Measurements from ENCODE around the gene TMEM178B. TPM values are rescaled to one million over a fixed set of nuclear protein-coding genes. Genes with fewer than 3 reads are reported as not detected.

TMEM178B gene
- polyA plus RNA-seq, 1 donor from 2014 or later = 40.7 TPM

- Histone ChIP-seq H3K9ac (ENCODE audit: low read length) (no peak overlapping the region), H2AFZ (ENCODE audit: low read depth, low read length) (no peak overlapping the region), H3K79me2 (replicated peaks; ENCODE audit: insufficient read depth, low read length) (peaks cover 20% of the 10 kb centered on the region), H3K27me3 (ENCODE audit: insufficient read depth, low read depth, low read length) (no peaks in the 10 kb centered on the region), H4K20me1 (ENCODE audit: insufficient read depth) (no peaks in the 10 kb centered on the region), H3F3A (ENCODE audit: insufficient read depth, low read length, poor library complexity, severe bottlenecking) (no peaks in the 10 kb centered on the region), H3K27ac (ENCODE audit: low read length) (no peak overlapping the region), H3K9me2 (ENCODE audit: insufficient read depth, low read length) (no peaks in the 10 kb centered on the region), H3K36me3 (ENCODE audit: insufficient read depth, low read length) (no peaks in the 10 kb centered on the region), H3K4me3 (ENCODE audit: low read length) (no peak overlapping the region), H3K9me3 (ENCODE audit: low read length) (no peaks in the 10 kb centered on the region), H3K4me2 (ENCODE audit: low read length) (no peak overlapping the region)
- TF ChIP-seq REST (IDR thresholded peaks at IDR 0.05; ENCODE audit: borderline replicate concordance) = no peak
- no peak for TF ChIP-seq EZH2 (IDR thresholded peaks at IDR 0.05; ENCODE audit: borderline replicate concordance, insufficient read depth, low read length, poor library complexity, severe bottlenecking)
- no peak for TF ChIP-seq TAF1 (IDR thresholded peaks at IDR 0.05; ENCODE audit: low read depth)
- TF ChIP-seq SMC3 (conservative IDR thresholded peaks at IDR 0.05; ENCODE audit: poor library complexity) = no peak
- TF ChIP-seq, protein P1, sequence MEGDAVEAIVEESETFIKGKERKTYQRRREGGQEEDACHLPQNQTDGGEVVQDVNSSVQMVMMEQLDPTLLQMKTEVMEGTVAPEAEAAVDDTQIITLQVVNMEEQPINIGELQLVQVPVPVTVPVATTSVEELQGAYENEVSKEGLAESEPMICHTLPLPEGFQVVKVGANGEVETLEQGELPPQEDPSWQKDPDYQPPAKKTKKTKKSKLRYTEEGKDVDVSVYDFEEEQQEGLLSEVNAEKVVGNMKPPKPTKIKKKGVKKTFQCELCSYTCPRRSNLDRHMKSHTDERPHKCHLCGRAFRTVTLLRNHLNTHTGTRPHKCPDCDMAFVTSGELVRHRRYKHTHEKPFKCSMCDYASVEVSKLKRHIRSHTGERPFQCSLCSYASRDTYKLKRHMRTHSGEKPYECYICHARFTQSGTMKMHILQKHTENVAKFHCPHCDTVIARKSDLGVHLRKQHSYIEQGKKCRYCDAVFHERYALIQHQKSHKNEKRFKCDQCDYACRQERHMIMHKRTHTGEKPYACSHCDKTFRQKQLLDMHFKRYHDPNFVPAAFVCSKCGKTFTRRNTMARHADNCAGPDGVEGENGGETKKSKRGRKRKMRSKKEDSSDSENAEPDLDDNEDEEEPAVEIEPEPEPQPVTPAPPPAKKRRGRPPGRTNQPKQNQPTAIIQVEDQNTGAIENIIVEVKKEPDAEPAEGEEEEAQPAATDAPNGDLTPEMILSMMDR (IDR thresholded peaks at IDR 0.05; ENCODE audit: poor library complexity, severe bottlenecking) = no peak
- TF ChIP-seq MXI1 (conservative IDR thresholded peaks at IDR 0.05; ENCODE audit: poor library complexity, severe bottlenecking) = no peak
- TF ChIP-seq RAD21 (conservative IDR thresholded peaks at IDR 0.05) = no peak
- TF ChIP-seq POLR2AphosphoS5 (IDR thresholded peaks at IDR 0.05) = no peak
- no peak for TF ChIP-seq EP300 (conservative IDR thresholded peaks at IDR 0.05; ENCODE audit: poor library complexity, severe bottlenecking)
Observed at GRCh38 chr7:141355032-141355431, 281.2 kb downstream of the TMEM178B start.

DNA sequence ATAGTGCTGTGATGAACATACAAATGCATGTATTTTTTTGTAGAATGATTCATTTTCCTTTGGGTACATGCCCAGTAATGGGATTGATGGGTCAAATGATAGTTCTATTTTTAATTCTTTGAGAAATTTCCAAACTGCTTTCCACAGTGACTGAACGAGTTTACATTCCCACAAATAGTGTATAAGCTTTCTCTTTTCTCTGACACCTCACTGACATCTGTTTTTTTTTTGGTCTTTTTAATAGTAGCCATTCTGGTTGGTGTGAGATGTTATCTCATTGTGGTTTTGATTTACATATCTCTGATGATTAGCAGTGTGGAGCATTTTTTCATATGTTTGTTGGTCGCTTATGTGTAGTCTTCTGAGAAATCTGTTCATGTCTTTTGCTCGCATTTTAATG is 282.3 kb downstream of the TMEM178B start:
- H4K20me1 ChIP-seq (ENCODE audit: insufficient read depth) = no peaks in the 10 kb centered on the region
- H3F3A ChIP-seq (ENCODE audit: insufficient read depth, low read length, poor library complexity, severe bottlenecking) = no peaks in the 10 kb centered on the region
- no peak overlapping the region for H2AFZ ChIP-seq (ENCODE audit: low read depth, low read length)
- no peaks in the 10 kb centered on the region for H3K36me3 ChIP-seq (ENCODE audit: insufficient read depth, low read length)
- H3K9me2 ChIP-seq (ENCODE audit: insufficient read depth, low read length) = no peaks in the 10 kb centered on the region
- H3K27ac ChIP-seq (ENCODE audit: low read length) = no peak overlapping the region
- no peak overlapping the region for H3K4me2 ChIP-seq (ENCODE audit: low read length)
- H3K4me3 ChIP-seq (ENCODE audit: low read length) = no peak overlapping the region
- no peak overlapping the region for H3K9ac ChIP-seq (ENCODE audit: low read length)
- no peak for TF ChIP-seq SMC3 (conservative IDR thresholded peaks at IDR 0.05; ENCODE audit: poor library complexity)
- TF ChIP-seq TAF1 (IDR thresholded peaks at IDR 0.05; ENCODE audit: low read depth) = no peak
- no peak for TF ChIP-seq EZH2 (IDR thresholded peaks at IDR 0.05; ENCODE audit: borderline replicate concordance, insufficient read depth, low read length, poor library complexity, severe bottlenecking)
- no peak for TF ChIP-seq RAD21 (conservative IDR thresholded peaks at IDR 0.05)
- TF ChIP-seq, protein P1 (IDR thresholded peaks at IDR 0.05; ENCODE audit: poor library complexity, severe bottlenecking) = no peak
- TF ChIP-seq REST (IDR thresholded peaks at IDR 0.05; ENCODE audit: borderline replicate concordance) = no peak
- TF ChIP-seq MXI1 (conservative IDR thresholded peaks at IDR 0.05; ENCODE audit: poor library complexity, severe bottlenecking) = no peak
- TF ChIP-seq EP300 (conservative IDR thresholded peaks at IDR 0.05; ENCODE audit: poor library complexity, severe bottlenecking) = no peak
- no peak for TF ChIP-seq POLR2AphosphoS5 (IDR thresholded peaks at IDR 0.05)
- peaks cover 21% of the 10 kb centered on the region for H3K79me2 ChIP-seq (replicated peaks; ENCODE audit: insufficient read depth, low read length)
- H3K27me3 ChIP-seq (ENCODE audit: insufficient read depth, low read depth, low read length) = no peaks in the 10 kb centered on the region
- H3K9me3 ChIP-seq (ENCODE audit: low read length) = no peaks in the 10 kb centered on the region

Measured in neural cell (in vitro differentiated cells).